Measurements from ENCODE around the gene MAGIX. TPM values are rescaled to one million over a fixed set of nuclear protein-coding genes. Genes with fewer than 3 reads are reported as not detected.

Gene MAGIX
- total RNA-seq, 1 experiment from 2014 or later = 1.9 TPM

- H3K36me3 Mint-ChIP-seq (ENCODE audit: insufficient read depth in 1 of 3, low read depth in 3 of 3) = peaks cover 0 to 8% (median 4%) of the 10 kb centered on the region in 3 experiments; a peak in 3 of 7 replicates
- Histone ChIP-seq H4K8ac (replicated peaks; ENCODE audit: insufficient read length, low read depth, low read length) (no peak overlapping the region), H4K91ac (ENCODE audit: insufficient read length, low read depth, low read length) (no peak overlapping the region), H2BK12ac (ENCODE audit: insufficient read length, low read depth, low read length) (no peak overlapping the region), H3K27ac (ENCODE audit: insufficient read length, low read depth, low read length) (no peak overlapping the region), H2BK20ac (ENCODE audit: low read depth, low read length, poor library complexity, severe bottlenecking) (no peak overlapping the region), H2AFZ (ENCODE audit: low read length) (no peak overlapping the region), H3K27me3 (ENCODE audit: insufficient read depth, low read length) (no peaks in the 10 kb centered on the region; the same call in 1 of the 2 replicates), H3K23ac (ENCODE audit: insufficient read length, low read depth, low read length) (no peak overlapping the region), H3K4me2 (ENCODE audit: insufficient read depth, insufficient read length, low read length) (peak overlapping the region; percentile 87), H2BK15ac (ENCODE audit: low read depth, low read length) (no peak overlapping the region), H3K18ac (ENCODE audit: insufficient read length, low read depth, low read length) (no peak overlapping the region), H2BK120ac (ENCODE audit: low read depth, low read length, poor library complexity, severe bottlenecking) (no peak overlapping the region), H3K79me1 (ENCODE audit: insufficient read depth, low read depth, low read length, poor library complexity, severe bottlenecking) (no peaks in the 10 kb centered on the region), H2BK5ac (ENCODE audit: insufficient read length, low read length) (no peak overlapping the region), H2AK5ac (ENCODE audit: insufficient read length, low read length) (no peak overlapping the region), H3K9ac (ENCODE audit: extremely low read depth, insufficient read length, low read length) (no peak overlapping the region), H3K79me2 (ENCODE audit: insufficient read depth, low read length) (no peaks in the 10 kb centered on the region), H3K23me2 (ENCODE audit: insufficient read length, low read depth, low read length, poor library complexity, severe bottlenecking) (peaks cover 19% of the 10 kb centered on the region), H3T11ph (ENCODE audit: low read length) (no peak overlapping the region), H4K20me1 (ENCODE audit: control insufficient read depth, insufficient read depth, insufficient read length) (no peaks in the 10 kb centered on the region), H3K9me3 (ENCODE audit: control insufficient read depth, low read depth, low read length) (peaks cover 12% of the 10 kb centered on the region), H4K5ac (ENCODE audit: insufficient read length, low read depth, low read length) (no peak overlapping the region), H3K4ac (ENCODE audit: low read depth, low read length) (no peak overlapping the region), H3K4me1 (ENCODE audit: insufficient read depth, low read length) (no peaks in the 10 kb centered on the region), H3K14ac (ENCODE audit: insufficient read depth, low read length) (no peak overlapping the region), H3K56ac (ENCODE audit: insufficient read length, low read depth, low read length) (no peak overlapping the region)
- peaks cover 9 to 25% of the 10 kb centered on the region in 2 experiments for H3K4me1 Mint-ChIP-seq
- no CpG with 5 or more reads among the region's 35 CpGs for WGBS (ENCODE audit: extremely low coverage, insufficient read length, low lambda C conversion rate)
- no peak for TF ChIP-seq CTCF (conservative IDR thresholded peaks at IDR 0.05)
- DNase-seq = no peak
- H3K27ac Mint-ChIP-seq = no peak overlapping the region
- H3K4me3 Mint-ChIP-seq = peak overlapping the region; percentile 53 to 73
- H3K9me3 Mint-ChIP-seq = peaks cover 55 to 66% of the 10 kb centered on the region in 2 experiments
- H3K27me3 Mint-ChIP-seq (ENCODE audit: low read depth) = peaks cover 44% of the 10 kb centered on the region
Measured at GRCh38 chrX:49166914-49167739, 4.6 kb downstream of the MAGIX start.

Data from H9 (cell line).